HG03520 (cell line): ENCODE measurements around the gene GOLGA8S.
"Not testable (repeated sequence)": the region's sequence is repeated elsewhere in the genome, so short reads cannot be mapped to it uniquely, and the experiment has no call there.

Experiments used
- ATAC-seq: cut with Tn5 transposase; IDR thresholded peaks from one replicate; pipeline ENCODE4 v1.9.1; 2021; ENCODE audit warnings: mild to moderate bottlenecking, moderate library complexity; ENCODE audit not compliant: unreplicated experiment

Gene GOLGA8S

DNA sequence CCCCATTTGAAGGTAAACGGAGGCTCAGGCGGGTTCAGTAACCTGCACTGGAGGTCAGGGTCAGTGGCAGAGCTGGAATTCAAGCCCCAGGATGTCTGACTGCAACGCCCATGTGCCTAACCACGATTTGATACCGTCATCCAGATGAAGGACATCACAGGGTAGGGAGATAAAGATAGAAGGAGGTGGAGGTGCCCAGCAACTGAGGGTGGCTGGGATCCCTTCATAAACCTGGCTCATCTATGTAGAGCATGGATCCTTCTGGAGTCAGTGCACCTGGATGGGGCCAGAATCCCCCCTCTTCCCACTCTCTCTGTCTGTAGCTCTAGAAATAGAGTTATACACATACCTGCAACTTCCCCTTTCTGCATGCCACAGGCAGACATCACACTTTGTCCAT, 41.3 kb downstream of the GOLGA8S start:
- ATAC-seq = no peak

DNA sequence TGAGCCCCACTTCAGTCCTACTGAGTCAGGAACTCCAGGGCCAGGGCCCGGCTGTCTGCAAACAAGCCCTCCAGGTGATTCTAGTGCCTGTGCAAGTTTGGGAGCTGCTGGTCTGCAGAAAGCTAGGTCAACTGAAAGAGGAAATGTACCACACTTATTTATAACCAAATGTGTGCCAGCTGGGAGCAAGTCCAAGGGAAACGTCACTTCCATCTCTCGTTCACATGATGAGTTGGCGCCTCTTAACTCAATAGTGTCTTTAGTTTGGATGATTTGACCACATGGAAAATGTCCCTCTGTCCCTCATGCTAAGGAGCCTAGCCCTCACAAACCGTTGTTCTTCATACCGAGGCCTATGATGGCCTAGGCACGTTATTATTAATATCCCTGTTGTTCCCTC, 43.2 kb downstream of the GOLGA8S start:
- no peak for ATAC-seq

GRCh38 chr15:23398357-23398756, 43.8 kb downstream of the GOLGA8S start:
- not testable (repeated sequence) for ATAC-seq

DNA sequence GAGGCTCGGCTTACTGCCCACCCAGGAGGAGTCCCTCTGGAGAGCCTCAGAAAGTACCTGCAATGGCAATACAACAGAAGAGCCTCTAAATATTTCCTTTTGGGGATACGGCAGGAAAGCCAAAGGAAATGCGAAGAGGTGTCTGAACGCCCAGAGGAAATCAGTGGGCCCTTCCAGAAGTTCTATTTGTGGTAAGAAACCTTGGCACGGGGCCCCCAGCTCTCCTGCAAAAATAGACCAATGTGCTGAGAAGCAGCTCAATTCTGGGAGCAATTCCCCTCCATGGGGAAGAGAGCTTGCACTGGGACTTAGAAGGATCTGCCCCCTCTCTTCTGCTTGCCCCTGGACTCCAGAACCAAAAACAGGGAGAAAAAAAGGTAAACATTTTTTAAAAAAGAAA, 44.7 kb downstream of the GOLGA8S start:
- ATAC-seq = not testable (repeated sequence)

DNA sequence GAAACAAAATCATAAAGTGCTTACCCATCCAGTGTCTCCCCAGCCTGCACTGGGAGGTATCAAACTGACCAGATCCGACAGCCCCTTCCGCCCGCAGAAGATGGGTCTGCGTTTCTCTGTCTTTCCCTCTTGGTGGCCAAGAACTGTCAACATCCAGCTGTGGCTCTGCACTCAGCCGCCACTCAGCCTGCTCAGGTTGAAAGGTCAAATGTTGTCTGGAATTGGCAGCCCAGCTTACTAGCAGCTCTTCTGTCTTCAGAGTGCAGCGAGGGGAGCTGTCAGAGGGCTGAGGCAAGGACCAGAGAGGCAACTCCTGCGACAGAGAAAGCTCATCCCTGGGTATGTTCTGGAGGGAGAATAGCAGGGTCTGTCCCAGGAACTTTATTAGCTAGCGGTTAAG, 47.1 kb downstream of the GOLGA8S start:
- no peak for ATAC-seq

- ATAC-seq = no peak
Observed at GRCh38 chr15:23402140-23402539, 47.6 kb downstream of the GOLGA8S start.

GRCh38 chr15:23402544-23402943, 48.0 kb downstream of the GOLGA8S start:
- no peak for ATAC-seq

DNA sequence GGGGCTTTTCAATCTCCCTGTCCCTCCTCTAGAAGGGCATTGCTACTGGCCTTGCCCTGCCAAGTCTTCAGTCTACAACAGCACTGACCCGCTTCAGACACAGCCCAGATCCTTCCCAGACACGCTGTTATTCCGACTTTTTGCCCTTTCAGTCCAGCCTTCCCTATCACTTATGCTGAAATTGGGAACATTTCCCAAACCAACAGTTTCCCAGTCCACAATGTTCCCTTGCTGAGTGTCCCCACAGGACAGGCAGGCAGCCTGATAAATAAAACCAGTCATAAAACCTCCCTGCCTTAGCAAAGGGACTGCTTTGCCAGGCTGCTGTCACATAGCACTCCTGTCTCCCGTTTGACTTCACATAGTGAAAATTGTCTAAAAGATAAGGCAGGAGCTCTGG, 49.0 kb downstream of the GOLGA8S start:
- ATAC-seq = no peak

DNA sequence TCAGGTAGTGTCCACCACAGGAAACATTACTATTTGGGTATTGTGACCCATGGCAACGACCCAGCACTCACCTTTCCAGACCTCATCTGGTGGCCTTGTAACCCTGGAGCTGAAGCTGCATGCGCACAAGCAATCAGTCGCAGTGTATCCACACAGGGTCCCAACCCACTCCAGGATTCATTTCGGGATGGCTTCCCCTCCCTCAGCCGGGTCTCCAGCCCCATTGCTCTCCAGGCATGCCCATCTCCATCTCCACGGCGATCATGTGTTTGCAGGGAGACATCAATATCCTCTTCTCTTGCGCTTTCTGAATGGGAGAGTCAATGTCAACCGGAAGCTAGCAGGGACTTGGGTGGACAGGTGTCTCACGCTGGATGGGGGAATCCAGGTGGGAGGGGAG, 57.3 kb downstream of the GOLGA8S start:
- no peak for ATAC-seq

GRCh38 chr15:23412881-23413600, 58.5 kb downstream of the GOLGA8S start:
- not testable (repeated sequence) for ATAC-seq
